ENCODE measurements around the gene NGF. TPM values are rescaled to one million over a fixed set of nuclear protein-coding genes. Genes with fewer than 3 reads are reported as not detected.
A peak's percentile ranks its signal among the peaks of the same experiment; 100 is the strongest.

The NGF gene
- total and polyA plus RNA-seq, 2 experiments from 2014 or later, result 0.48 TPM; not detected in 1

GRCh38 chr1:115332813-115333608 is 5.0 kb downstream of the NGF start:
- peak in 1 of 2 donors; percentile 87 for DNase-seq (ENCODE audit: low read depth in 1 of 2, low spot score in 1 of 2)
- Histone ChIP-seq H3K9me3 (ENCODE audit: low read depth) (no peaks in the 10 kb centered on the region), H3K36me3 (no peaks in the 10 kb centered on the region), H3K4me3 (no peak overlapping the region), H3K27ac (no peak overlapping the region), H3K27me3 (peaks cover 22% of the 10 kb centered on the region), H3K4me1 (ENCODE audit: low read depth) (peaks cover 3% of the 10 kb centered on the region)
- TF ChIP-seq CTCF (IDR thresholded peaks at IDR 0.05; ENCODE audit: low read depth, low read length), result no peak

- TF ChIP-seq CTCF (IDR thresholded peaks at IDR 0.05; ENCODE audit: low read depth, low read length), result no peak
- H3K4me3 ChIP-seq, result no peak overlapping the region
- H3K27me3 ChIP-seq, result peaks cover 13% of the 10 kb centered on the region
- H3K27ac ChIP-seq, result no peak overlapping the region
- H3K36me3 ChIP-seq, result no peaks in the 10 kb centered on the region
- DNase-seq (ENCODE audit: low read depth in 1 of 2, low spot score in 1 of 2), result no peak
- peaks cover under 1% of the 10 kb centered on the region for H3K4me1 ChIP-seq (ENCODE audit: low read depth)
- H3K9me3 ChIP-seq (ENCODE audit: low read depth), result no peaks in the 10 kb centered on the region
Measured at GRCh38 chr1:115331558-115332331, 6.3 kb downstream of the NGF start.

GRCh38 chr1:115330480-115331013 is 7.5 kb downstream of the NGF start:
- Histone ChIP-seq H3K9me3 (ENCODE audit: low read depth) (no peaks in the 10 kb centered on the region), H3K4me1 (ENCODE audit: low read depth) (no peaks in the 10 kb centered on the region), H3K27me3 (peaks cover 19% of the 10 kb centered on the region), H3K4me3 (no peak overlapping the region), H3K36me3 (no peaks in the 10 kb centered on the region), H3K27ac (no peak overlapping the region)
- DNase-seq (ENCODE audit: low read depth in 1 of 2, low spot score in 1 of 2), result no peak
- TF ChIP-seq CTCF (IDR thresholded peaks at IDR 0.05; ENCODE audit: low read depth, low read length), result no peak

- DNase-seq (ENCODE audit: low read depth in 1 of 2, low spot score in 1 of 2), result no peak
- H3K27me3 ChIP-seq, result peaks cover 19% of the 10 kb centered on the region
- TF ChIP-seq CTCF (IDR thresholded peaks at IDR 0.05; ENCODE audit: low read depth, low read length), result no peak
- H3K36me3 ChIP-seq, result no peaks in the 10 kb centered on the region
- no peaks in the 10 kb centered on the region for H3K9me3 ChIP-seq (ENCODE audit: low read depth)
- no peaks in the 10 kb centered on the region for H3K4me1 ChIP-seq (ENCODE audit: low read depth)
- no peak overlapping the region for H3K27ac ChIP-seq
- H3K4me3 ChIP-seq, result no peak overlapping the region
Measured at GRCh38 chr1:115329965-115330364, 8.1 kb downstream of the NGF start.

GRCh38 chr1:115327270-115327669 is 10.8 kb downstream of the NGF start:
- Histone ChIP-seq H3K36me3 (no peaks in the 10 kb centered on the region), H3K27me3 (peaks cover 14% of the 10 kb centered on the region), H3K27ac (no peak overlapping the region), H3K9me3 (ENCODE audit: low read depth) (no peaks in the 10 kb centered on the region), H3K4me3 (no peak overlapping the region), H3K4me1 (ENCODE audit: low read depth) (no peaks in the 10 kb centered on the region)
- no peak for DNase-seq (ENCODE audit: low read depth in 1 of 2, low spot score in 1 of 2)
- TF ChIP-seq CTCF (IDR thresholded peaks at IDR 0.05; ENCODE audit: low read depth, low read length), result no peak

Data from cardiac muscle cell (in vitro differentiated cells and primary cell).